ENCODE data around the gene SNRNP70.
"Not testable (repeated sequence)": the region's sequence is repeated elsewhere in the genome, so short reads cannot be mapped to it uniquely, and the experiment has no call there.

Gene SNRNP70

DNA sequence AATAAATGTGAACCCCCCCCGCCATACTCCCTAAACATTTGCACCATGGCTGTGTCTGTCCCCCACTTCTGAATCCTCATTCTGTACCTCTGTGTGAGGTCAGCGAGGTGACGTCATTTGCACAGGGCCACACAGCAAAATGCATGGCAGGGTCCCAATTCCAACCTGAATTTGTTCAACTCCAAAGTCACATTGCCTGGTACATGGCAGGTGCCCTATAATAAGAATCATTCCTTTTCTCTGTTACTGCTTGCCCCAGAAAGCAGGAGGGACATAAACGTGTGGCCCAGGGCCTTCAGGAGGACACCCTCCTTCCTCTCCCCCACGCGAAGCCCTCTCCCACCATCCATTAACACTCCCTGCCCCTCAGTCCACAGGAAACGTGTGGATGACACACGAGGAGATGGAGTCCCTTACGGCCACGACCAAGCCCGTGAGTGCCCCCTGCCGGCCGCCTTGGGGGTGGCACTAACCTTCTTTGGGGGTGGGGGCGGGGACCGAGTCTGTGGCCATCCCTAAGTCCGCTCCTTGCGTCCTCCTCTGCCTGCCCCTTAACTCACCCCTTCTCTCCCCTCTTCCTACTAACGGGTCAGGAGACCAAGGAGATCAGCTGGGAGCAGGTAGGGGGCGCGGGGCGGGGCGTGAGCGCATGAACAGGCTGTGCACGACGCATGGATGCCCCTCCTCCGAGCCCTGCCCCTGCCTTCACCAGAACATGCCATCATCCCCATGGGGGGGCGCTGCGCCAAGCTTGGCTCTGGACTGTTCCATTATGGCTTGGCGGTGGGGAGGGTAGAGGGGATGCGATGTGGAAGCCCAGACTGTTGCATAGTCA is 60.5 kb downstream of the SNRNP70 start:
- no peak overlapping the region for H3K9ac ChIP-seq (ENCODE audit: low read length)
- peak overlapping the region; percentile 3 to 15 for H3K4me3 ChIP-seq (ENCODE audit: low read depth in 1 of 2, low read length in 2 of 2)
- H3K27me3 ChIP-seq (ENCODE audit: control insufficient read depth in 1 of 2, insufficient read depth in 2 of 2, low read length in 2 of 2) = peaks cover 3 to 5% of the 10 kb centered on the region in 2 donors
- peaks cover 18% of the 10 kb centered on the region for H3K4me1 ChIP-seq (ENCODE audit: insufficient read depth, low read length)
- H3K36me3 ChIP-seq (ENCODE audit: insufficient read depth, low read length) = no peaks in the 10 kb centered on the region
- no peak overlapping the region for H3K27ac ChIP-seq (ENCODE audit: low read depth, low read length)
- H3K9me3 ChIP-seq (ENCODE audit: low read length) = no peaks in the 10 kb centered on the region

GRCh38 chr19:49146408-49146770 is 61.1 kb downstream of the SNRNP70 start:
- H3K36me3 ChIP-seq (ENCODE audit: insufficient read depth, low read length); H3K4me3 ChIP-seq (ENCODE audit: low read depth in 1 of 2, low read length in 2 of 2); H3K27ac ChIP-seq (ENCODE audit: low read depth, low read length); H3K9ac ChIP-seq (ENCODE audit: low read length); H3K9me3 ChIP-seq (ENCODE audit: low read length); H3K27me3 ChIP-seq (ENCODE audit: control insufficient read depth in 1 of 2, insufficient read depth in 2 of 2, low read length in 2 of 2): not testable (repeated sequence)
- H3K4me1 ChIP-seq (ENCODE audit: insufficient read depth, low read length) = peaks cover 22% of the 10 kb centered on the region

GRCh38 chr19:49148044-49148682 is 62.9 kb downstream of the SNRNP70 start:
- H3K4me1 ChIP-seq (ENCODE audit: insufficient read depth, low read length) = peaks cover 25% of the 10 kb centered on the region
- no peaks in the 10 kb centered on the region for H3K36me3 ChIP-seq (ENCODE audit: insufficient read depth, low read length)
- H3K9me3 ChIP-seq (ENCODE audit: low read length) = no peaks in the 10 kb centered on the region
- peak overlapping the region in 1 of 2 donors; percentile 72 for H3K4me3 ChIP-seq (ENCODE audit: low read depth in 1 of 2, low read length in 2 of 2)
- peaks cover 3 to 5% of the 10 kb centered on the region in 2 donors for H3K27me3 ChIP-seq (ENCODE audit: control insufficient read depth in 1 of 2, insufficient read depth in 2 of 2, low read length in 2 of 2)
- no peak overlapping the region for H3K27ac ChIP-seq (ENCODE audit: low read depth, low read length)
- H3K9ac ChIP-seq (ENCODE audit: low read length) = no peak overlapping the region

DNA sequence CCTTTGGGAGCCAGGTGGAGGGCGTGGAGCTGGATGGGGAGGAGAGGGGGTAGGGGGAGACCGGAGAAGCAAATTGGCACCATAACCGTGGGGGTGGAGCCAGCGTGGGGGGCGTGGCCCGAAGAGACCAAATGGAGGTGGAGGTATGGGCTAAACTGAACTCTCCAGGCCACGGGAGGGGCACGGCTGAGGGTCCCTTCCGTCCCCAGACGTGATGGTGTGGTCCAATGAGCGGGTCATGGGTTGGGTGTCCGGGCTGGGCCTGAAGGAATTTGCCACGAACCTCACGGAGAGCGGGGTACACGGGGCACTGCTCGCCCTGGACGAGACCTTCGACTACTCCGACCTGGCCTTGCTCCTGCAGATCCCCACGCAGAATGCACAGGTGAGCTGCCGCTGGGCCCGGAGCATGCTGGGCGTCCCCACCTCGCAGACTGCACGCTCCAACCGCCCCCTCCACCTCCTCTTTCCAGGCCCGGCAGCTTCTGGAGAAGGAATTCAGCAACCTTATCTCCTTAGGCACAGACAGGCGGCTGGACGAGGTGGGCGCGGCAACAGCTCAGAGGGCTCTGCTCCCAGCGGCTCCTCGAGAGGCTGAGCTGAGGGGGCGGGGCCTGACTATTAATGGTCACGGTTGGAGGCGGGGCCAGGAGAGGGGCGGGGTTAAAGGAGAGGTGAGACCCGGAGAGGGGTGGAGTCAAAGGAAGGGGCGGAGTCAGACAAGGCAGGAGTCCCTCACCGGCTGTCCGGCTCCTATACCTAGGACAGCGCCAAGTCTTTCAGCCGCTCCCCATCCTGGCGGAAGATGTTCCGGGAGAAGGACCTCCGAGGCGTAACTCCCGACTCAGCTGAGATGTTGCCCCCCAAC is 63.8 kb downstream of the SNRNP70 start:
- Histone ChIP-seq H3K27ac (ENCODE audit: low read depth, low read length) (peak overlapping the region; percentile 75), H3K27me3 (ENCODE audit: control insufficient read depth in 1 of 2, insufficient read depth in 2 of 2, low read length in 2 of 2) (peaks cover 3 to 5% of the 10 kb centered on the region in 2 donors), H3K36me3 (ENCODE audit: insufficient read depth, low read length) (no peaks in the 10 kb centered on the region), H3K4me1 (ENCODE audit: insufficient read depth, low read length) (peaks cover 25% of the 10 kb centered on the region), H3K9me3 (ENCODE audit: low read length) (no peaks in the 10 kb centered on the region), H3K4me3 (ENCODE audit: low read depth in 1 of 2, low read length in 2 of 2) (peak overlapping the region; percentile 72 to 80), H3K9ac (ENCODE audit: low read length) (no peak overlapping the region)

GRCh38 chr19:49149652-49150105 is 64.4 kb downstream of the SNRNP70 start:
- Histone ChIP-seq H3K36me3 (ENCODE audit: insufficient read depth, low read length) (no peaks in the 10 kb centered on the region), H3K9me3 (ENCODE audit: low read length) (no peaks in the 10 kb centered on the region), H3K4me1 (ENCODE audit: insufficient read depth, low read length) (peaks cover 25% of the 10 kb centered on the region), H3K4me3 (ENCODE audit: low read depth in 1 of 2, low read length in 2 of 2) (peak overlapping the region; percentile 72 to 80), H3K9ac (ENCODE audit: low read length) (no peak overlapping the region), H3K27ac (ENCODE audit: low read depth, low read length) (peak overlapping the region; percentile 75), H3K27me3 (ENCODE audit: control insufficient read depth in 1 of 2, insufficient read depth in 2 of 2, low read length in 2 of 2) (peaks cover 3 to 5% of the 10 kb centered on the region in 2 donors)

- H3K36me3 ChIP-seq (ENCODE audit: insufficient read depth, low read length) = no peaks in the 10 kb centered on the region
- H3K4me3 ChIP-seq (ENCODE audit: low read depth in 1 of 2, low read length in 2 of 2) = peak overlapping the region; percentile 72 to 80
- peak overlapping the region; percentile 27 for H3K9ac ChIP-seq (ENCODE audit: low read length)
- H3K27me3 ChIP-seq (ENCODE audit: control insufficient read depth in 1 of 2, insufficient read depth in 2 of 2, low read length in 2 of 2) = peaks cover 3 to 5% of the 10 kb centered on the region in 2 donors
- no peaks in the 10 kb centered on the region for H3K9me3 ChIP-seq (ENCODE audit: low read length)
- H3K27ac ChIP-seq (ENCODE audit: low read depth, low read length) = peak overlapping the region; percentile 75
- H3K4me1 ChIP-seq (ENCODE audit: insufficient read depth, low read length) = peaks cover 25% of the 10 kb centered on the region
Observed at GRCh38 chr19:49150106-49150943, 65.1 kb downstream of the SNRNP70 start.

DNA sequence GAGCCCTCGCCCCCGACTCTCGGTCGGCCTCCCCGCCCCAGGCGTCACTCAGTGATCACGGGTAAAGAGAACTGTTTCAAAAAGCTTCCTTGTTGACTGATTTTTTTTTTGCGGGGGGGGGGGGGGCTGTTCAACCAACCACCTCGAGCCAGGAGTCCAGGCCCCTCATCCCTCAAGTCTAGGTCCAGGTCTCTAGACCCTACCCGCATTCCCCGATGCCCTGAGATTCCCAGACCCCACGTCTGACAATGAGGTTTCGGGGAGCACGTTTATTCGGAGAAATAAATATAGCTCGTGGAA is 65.6 kb downstream of the SNRNP70 start:
- Histone ChIP-seq H3K27me3 (ENCODE audit: control insufficient read depth in 1 of 2, insufficient read depth in 2 of 2, low read length in 2 of 2) (peaks cover 3 to 5% of the 10 kb centered on the region in 2 donors), H3K36me3 (ENCODE audit: insufficient read depth, low read length) (no peaks in the 10 kb centered on the region), H3K9me3 (ENCODE audit: low read length) (no peaks in the 10 kb centered on the region), H3K4me3 (ENCODE audit: low read depth in 1 of 2, low read length in 2 of 2) (peak overlapping the region; percentile 72 to 80), H3K9ac (ENCODE audit: low read length) (no peak overlapping the region), H3K4me1 (ENCODE audit: insufficient read depth, low read length) (peaks cover 19% of the 10 kb centered on the region), H3K27ac (ENCODE audit: low read depth, low read length) (no peak overlapping the region)

DNA sequence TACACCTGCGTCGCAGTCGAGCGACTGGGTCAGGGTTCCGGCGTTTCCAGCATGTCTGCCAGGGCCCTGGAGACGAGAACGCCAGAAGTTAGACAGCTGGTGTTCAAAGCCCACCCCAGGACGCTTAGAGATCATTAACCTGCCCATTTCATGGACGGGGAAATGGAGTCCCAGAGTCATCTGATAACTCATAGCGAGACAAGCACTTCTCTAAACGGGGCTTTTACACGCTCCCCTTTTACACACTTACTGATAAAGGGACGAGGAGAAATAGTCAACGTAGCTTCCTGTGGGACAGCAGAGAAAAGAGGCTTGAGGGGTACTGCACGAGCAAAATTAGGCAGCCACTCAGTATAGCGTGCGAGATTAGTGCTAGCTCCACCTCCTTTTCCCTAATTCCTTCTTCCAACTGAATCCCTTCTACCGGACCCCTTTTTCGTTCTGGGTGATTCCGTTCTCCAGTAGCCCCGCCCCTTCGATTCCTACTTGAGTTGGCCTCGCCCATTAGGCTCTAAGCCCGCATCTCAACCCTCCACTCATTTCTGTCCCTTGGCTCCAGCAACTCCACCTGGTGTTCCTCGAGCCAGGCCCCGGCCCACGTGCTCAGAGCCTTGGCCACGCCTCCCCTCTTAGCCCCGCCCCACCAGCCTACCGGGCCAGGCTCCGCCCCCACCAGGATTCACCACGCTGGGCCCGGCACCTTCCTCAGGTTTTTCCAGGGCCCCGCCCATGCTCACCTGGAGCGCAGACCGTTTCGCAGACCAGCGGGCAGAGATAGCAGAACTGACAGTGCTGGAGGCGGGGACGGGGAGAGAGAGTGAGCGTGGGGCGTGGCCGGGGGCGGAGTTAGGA is 66.2 kb downstream of the SNRNP70 start:
- Histone ChIP-seq H3K4me1 (ENCODE audit: insufficient read depth, low read length) (peaks cover 15% of the 10 kb centered on the region), H3K27ac (ENCODE audit: low read depth, low read length) (no peak overlapping the region), H3K9ac (ENCODE audit: low read length) (no peak overlapping the region), H3K36me3 (ENCODE audit: insufficient read depth, low read length) (no peaks in the 10 kb centered on the region), H3K9me3 (ENCODE audit: low read length) (no peaks in the 10 kb centered on the region), H3K4me3 (ENCODE audit: low read depth in 1 of 2, low read length in 2 of 2) (peak overlapping the region in 1 of 2 donors; percentile 72), H3K27me3 (ENCODE audit: control insufficient read depth in 1 of 2, insufficient read depth in 2 of 2, low read length in 2 of 2) (peaks cover 3 to 5% of the 10 kb centered on the region in 2 donors)

DNA sequence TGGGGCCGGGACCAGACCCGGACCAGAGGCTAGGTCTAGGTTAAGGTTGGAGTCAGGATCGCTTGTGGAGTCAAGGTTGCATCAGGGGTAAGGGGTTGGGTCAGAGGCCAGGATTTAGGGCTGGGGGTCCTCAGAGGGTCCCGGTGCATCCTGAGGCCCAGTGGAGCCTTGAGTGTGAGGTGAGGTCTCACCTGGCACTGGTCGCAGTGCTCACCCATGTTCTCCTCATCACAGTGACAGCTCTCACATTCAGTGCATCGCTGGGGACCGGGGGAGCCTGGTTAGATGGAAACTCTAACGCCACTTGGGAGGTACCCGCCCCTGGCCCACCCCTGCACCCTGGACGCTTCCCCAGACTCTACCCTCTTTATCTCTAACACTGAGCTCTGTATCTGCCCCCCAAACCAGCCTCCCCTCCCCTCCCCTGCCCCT is 66.9 kb downstream of the SNRNP70 start:
- Histone ChIP-seq H3K9ac (ENCODE audit: low read length) (no peak overlapping the region), H3K36me3 (ENCODE audit: insufficient read depth, low read length) (no peaks in the 10 kb centered on the region), H3K9me3 (ENCODE audit: low read length) (no peaks in the 10 kb centered on the region), H3K4me1 (ENCODE audit: insufficient read depth, low read length) (peaks cover 15% of the 10 kb centered on the region), H3K4me3 (ENCODE audit: low read depth in 1 of 2, low read length in 2 of 2) (no peak overlapping the region), H3K27ac (ENCODE audit: low read depth, low read length) (no peak overlapping the region), H3K27me3 (ENCODE audit: control insufficient read depth in 1 of 2, insufficient read depth in 2 of 2, low read length in 2 of 2) (peaks cover 3 to 5% of the 10 kb centered on the region in 2 donors)

DNA sequence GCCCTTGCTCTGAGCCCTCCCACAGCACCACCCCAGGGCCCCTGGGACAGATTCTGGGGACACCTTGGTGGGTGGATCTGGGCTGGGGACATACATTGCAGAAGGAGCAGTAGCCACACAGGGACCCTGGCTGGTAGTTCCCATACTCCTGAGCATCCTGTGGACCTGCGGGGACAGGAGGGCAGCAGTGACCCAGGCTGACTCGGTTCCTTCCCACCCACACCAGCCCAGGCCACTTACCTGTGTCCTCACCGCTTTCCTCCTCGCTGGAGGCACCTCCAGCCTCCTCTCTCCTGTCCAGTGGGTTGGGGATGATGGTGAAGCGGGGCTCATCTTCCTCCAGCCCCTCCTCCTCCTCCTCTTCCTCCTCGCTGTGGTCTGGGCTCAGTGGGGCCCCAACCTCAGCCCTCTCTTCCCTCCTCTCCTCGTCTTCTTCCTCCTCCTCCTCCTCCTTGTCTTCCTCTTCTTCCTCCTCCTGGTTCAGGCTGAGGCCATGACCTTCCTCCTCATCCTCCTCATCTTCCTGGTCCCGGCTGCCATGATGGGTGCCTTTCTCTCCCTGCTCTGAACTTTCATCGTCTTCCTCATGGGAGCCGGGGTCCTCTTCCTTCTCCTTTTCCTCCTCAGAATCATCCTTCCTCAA is 68.0 kb downstream of the SNRNP70 start:
- Histone ChIP-seq H3K36me3 (ENCODE audit: insufficient read depth, low read length) (no peaks in the 10 kb centered on the region), H3K4me1 (ENCODE audit: insufficient read depth, low read length) (peaks cover 15% of the 10 kb centered on the region), H3K27ac (ENCODE audit: low read depth, low read length) (no peak overlapping the region), H3K9ac (ENCODE audit: low read length) (no peak overlapping the region), H3K9me3 (ENCODE audit: low read length) (no peaks in the 10 kb centered on the region), H3K4me3 (ENCODE audit: low read depth in 1 of 2, low read length in 2 of 2) (no peak overlapping the region), H3K27me3 (ENCODE audit: control insufficient read depth in 1 of 2, insufficient read depth in 2 of 2, low read length in 2 of 2) (peaks cover 3 to 5% of the 10 kb centered on the region in 2 donors)
